ENCODE data around the gene ZBTB7B.

ZBTB7B gene

DNA sequence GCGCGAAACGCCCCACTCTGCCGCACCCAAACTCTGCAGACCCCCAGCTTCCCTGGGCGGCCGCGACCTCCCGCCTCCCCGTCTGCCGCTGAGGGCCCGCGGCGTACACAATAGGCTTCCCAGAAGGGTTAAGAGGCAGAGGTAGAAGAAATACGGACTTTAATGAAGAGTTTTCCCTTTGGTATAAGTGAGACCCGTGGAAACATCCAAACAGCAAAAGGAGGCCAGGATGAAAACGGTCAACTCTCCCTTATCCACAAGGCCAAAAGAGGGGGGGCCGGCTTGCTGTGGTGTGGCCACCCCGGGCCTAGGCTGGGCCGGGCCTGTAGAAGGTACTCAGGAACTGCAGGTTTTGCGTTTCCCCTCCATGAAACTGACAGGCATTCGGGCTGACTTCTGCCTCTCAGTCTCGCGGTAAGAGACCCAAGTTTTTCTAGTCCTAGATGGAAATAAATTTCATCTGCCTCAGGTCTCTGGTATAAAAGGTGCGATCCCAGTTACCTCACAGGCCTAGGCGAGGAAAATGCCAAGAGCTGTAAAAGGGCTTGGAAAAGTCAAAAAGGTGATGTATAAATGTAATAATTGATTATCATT, 40.3 kb upstream of the ZBTB7B start:
- H3K9me3 Mint-ChIP-seq, result no peaks in the 10 kb centered on the region
- intact Hi-C loops (cut with micrococcal nuclease), result loop anchor here (5.0 to 10.0 kb wide), 2 partner anchors 35 to 123 kb away; no protein-coding TSS in a partner anchor
- no peaks in the 10 kb centered on the region for H3K27me3 Mint-ChIP-seq
- peak overlapping the region; percentile 87 for H3K4me3 Mint-ChIP-seq
- peaks cover 55% of the 10 kb centered on the region for H3K4me1 Mint-ChIP-seq (ENCODE audit: low read depth)
- peak overlapping the region; percentile 90 for H3K27ac Mint-ChIP-seq
- H3K36me3 Mint-ChIP-seq (ENCODE audit: low read depth), result peaks cover 76% of the 10 kb centered on the region

- H3K27me3 Mint-ChIP-seq, result no peaks in the 10 kb centered on the region
- peak overlapping the region; percentile 15 for H3K27ac Mint-ChIP-seq
- H3K36me3 Mint-ChIP-seq (ENCODE audit: low read depth), result peaks cover 82% of the 10 kb centered on the region
- H3K4me1 Mint-ChIP-seq (ENCODE audit: low read depth), result peaks cover 54% of the 10 kb centered on the region
- no peak overlapping the region for H3K4me3 Mint-ChIP-seq
- no peaks in the 10 kb centered on the region for H3K9me3 Mint-ChIP-seq
- intact Hi-C loops (cut with micrococcal nuclease), result loop anchor here (5.0 to 10.0 kb wide), 2 partner anchors 34 to 122 kb away; no protein-coding TSS in a partner anchor
Measured at GRCh38 chr1:154962795-154963330, 39.7 kb upstream of the ZBTB7B start.

DNA sequence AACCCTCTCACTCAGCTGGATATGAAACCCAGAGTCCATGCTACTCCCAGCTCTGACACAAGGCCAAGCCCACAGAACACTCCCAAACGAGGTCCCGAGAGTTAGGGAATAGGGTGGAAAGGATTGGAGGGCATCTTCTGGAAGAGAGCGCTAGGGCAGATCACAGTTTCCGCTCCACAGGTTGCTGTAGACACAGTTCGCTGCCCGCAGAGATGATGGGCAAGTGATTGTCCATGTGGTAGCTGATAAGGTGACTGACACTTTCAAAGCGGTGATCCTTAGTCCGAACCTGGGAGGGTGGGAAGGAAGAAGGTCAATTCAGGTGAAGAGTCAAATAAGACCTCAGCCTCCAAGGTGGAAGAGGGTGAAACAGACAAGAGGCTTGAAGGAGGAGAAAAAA, 39.0 kb upstream of the ZBTB7B start:
- H3K27ac Mint-ChIP-seq, result peak overlapping the region; percentile 15
- intact Hi-C loops (cut with micrococcal nuclease), result loop anchor here (5.0 to 10.0 kb wide), 2 partner anchors 34 to 121 kb away; no protein-coding TSS in a partner anchor
- no peaks in the 10 kb centered on the region for H3K27me3 Mint-ChIP-seq
- H3K4me3 Mint-ChIP-seq, result no peak overlapping the region
- H3K36me3 Mint-ChIP-seq (ENCODE audit: low read depth), result peaks cover 83% of the 10 kb centered on the region
- peaks cover 49% of the 10 kb centered on the region for H3K4me1 Mint-ChIP-seq (ENCODE audit: low read depth)
- H3K9me3 Mint-ChIP-seq, result no peaks in the 10 kb centered on the region

DNA sequence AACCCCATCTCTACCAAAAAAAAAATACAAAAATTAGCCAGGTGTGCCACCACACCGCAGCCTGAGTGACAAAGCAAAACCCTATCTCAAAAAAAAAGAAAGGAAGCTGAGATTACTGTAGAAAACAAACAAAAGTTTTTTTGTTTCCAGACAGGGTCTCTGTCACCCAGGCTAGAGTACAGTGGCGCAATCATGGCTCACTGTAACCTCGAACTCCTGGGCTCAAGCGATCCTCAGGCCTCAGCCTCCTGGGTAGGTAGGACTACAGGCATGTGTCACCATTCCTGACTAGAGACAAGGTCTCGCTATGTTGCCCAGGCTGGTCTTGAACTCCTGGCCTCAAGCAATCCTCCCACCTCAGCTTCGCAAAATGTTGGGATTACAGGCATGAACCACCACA, 38.2 kb upstream of the ZBTB7B start:
- intact Hi-C loops (cut with micrococcal nuclease), result loop anchor here (5.0 to 10.0 kb wide), 2 partner anchors 33 to 120 kb away; no protein-coding TSS in a partner anchor
- H3K36me3 Mint-ChIP-seq (ENCODE audit: low read depth), result peaks cover 83% of the 10 kb centered on the region
- no peak overlapping the region for H3K27ac Mint-ChIP-seq
- no peaks in the 10 kb centered on the region for H3K9me3 Mint-ChIP-seq
- H3K27me3 Mint-ChIP-seq, result no peaks in the 10 kb centered on the region
- H3K4me1 Mint-ChIP-seq (ENCODE audit: low read depth), result peaks cover 45% of the 10 kb centered on the region
- no peak overlapping the region for H3K4me3 Mint-ChIP-seq

DNA sequence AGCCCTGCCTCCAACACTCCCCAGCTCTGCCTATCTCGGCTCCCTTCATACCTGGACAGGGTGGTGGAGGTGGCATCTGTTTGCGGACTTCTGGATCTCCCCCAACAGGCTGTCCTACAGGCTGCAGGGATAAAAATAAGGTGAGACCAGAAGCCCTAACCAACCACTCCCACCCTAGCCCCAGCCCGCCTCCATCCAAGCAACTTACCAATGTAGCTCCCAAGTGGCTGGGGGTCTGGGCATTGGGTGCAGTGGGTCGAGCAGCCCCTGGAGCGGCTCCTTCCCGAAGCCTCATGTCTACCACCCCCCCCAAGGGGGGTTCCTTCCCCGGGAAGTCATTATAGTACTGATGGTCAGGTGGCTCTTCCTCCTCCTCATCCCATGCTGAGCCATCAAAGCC, 36.5 kb upstream of the ZBTB7B start:
- H3K4me3 Mint-ChIP-seq, result no peak overlapping the region
- intact Hi-C loops (cut with micrococcal nuclease), result loop anchor here (10.0 kb wide), 1 partner anchor 119 kb away; no protein-coding TSS in a partner anchor
- peaks cover 86% of the 10 kb centered on the region for H3K36me3 Mint-ChIP-seq (ENCODE audit: low read depth)

DNA sequence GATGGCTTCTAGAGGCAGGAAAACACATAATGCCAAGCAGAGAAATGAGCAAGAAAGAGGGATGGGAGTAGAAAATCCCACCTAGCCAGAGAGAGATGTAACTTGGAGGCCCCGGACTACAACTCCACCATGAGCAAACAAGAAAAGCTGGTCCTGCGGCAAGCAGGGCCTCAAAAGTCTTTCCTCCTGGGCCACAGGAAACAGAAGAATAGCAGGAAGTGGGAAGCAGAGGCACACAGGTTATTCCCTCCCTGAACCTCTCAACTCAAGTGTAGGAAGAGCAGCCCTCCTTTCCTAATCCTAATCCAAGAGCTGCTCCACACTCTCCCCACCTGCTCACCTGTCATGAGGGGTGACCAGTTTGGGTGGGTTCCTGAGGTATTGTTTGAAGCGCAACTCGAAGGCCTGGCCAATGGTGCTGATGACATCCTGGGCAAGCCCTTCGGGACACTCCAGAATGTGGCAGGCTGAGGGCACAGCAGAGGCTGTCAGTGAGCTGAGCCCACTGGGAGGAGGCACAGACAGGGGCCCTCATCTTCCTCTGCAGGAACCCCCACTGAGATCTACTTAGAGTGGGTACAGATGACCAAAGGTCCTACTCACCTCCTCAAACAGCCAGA, 35.2 kb upstream of the ZBTB7B start:
- Mint-ChIP-seq H3K27me3 (no peaks in the 10 kb centered on the region), H3K27ac (no peak overlapping the region), H3K4me3 (no peak overlapping the region), H3K36me3 (ENCODE audit: low read depth) (peaks cover 94% of the 10 kb centered on the region), H3K9me3 (no peaks in the 10 kb centered on the region), H3K4me1 (ENCODE audit: low read depth) (peaks cover 23% of the 10 kb centered on the region)
- intact Hi-C loops (cut with micrococcal nuclease), result loop anchor here (10.0 kb wide), 1 partner anchor 117 kb away; no protein-coding TSS in a partner anchor

More for the DNA sequence above, 36.5 kb upstream of the ZBTB7B start:
- H3K4me1 Mint-ChIP-seq (ENCODE audit: low read depth), result peaks cover 29% of the 10 kb centered on the region
- no peaks in the 10 kb centered on the region for H3K9me3 Mint-ChIP-seq
- no peak overlapping the region for H3K27ac Mint-ChIP-seq
- H3K27me3 Mint-ChIP-seq, result no peaks in the 10 kb centered on the region

DNA sequence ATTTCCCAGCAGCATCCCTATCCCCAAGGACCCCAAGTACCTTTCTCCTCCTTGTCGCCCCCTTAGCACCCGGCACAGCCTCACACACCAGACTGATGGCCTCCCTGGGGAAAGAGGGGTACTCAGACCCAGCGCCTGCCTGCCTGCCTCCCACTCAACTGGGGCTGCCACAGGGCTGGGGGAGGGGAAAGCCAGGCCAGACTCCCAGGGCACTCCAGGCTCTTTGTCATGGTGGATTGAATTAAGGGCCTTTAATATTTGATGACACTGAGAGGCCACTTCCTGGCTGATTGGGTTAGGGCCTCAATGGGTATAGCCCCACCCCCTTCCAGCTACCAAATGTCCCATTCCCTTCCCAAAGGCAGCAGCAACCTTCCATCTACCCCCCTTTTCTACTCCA, 33.9 kb upstream of the ZBTB7B start:
- H3K27me3 Mint-ChIP-seq, result no peaks in the 10 kb centered on the region

GRCh38 chr1:154969246-154969645, 33.4 kb upstream of the ZBTB7B start:
- H3K27me3 Mint-ChIP-seq, result no peaks in the 10 kb centered on the region
- H3K9me3 Mint-ChIP-seq, result no peaks in the 10 kb centered on the region
- peaks cover 81% of the 10 kb centered on the region for H3K36me3 Mint-ChIP-seq (ENCODE audit: low read depth)
- H3K4me3 Mint-ChIP-seq, result peak overlapping the region; percentile 37
- peak overlapping the region; percentile 26 for H3K27ac Mint-ChIP-seq
- intact Hi-C loops (cut with micrococcal nuclease), result loop anchor here (10.0 kb wide), 1 partner anchor 116 kb away; no protein-coding TSS in a partner anchor
- peaks cover 7% of the 10 kb centered on the region for H3K4me1 Mint-ChIP-seq (ENCODE audit: low read depth)

More for the DNA sequence above, 33.9 kb upstream of the ZBTB7B start:
- Mint-ChIP-seq H3K4me1 (ENCODE audit: low read depth) (peaks cover 11% of the 10 kb centered on the region), H3K36me3 (ENCODE audit: low read depth) (peaks cover 87% of the 10 kb centered on the region), H3K9me3 (no peaks in the 10 kb centered on the region), H3K27ac (peak overlapping the region; percentile 52), H3K4me3 (no peak overlapping the region)
- intact Hi-C loops (cut with micrococcal nuclease), result loop anchor here (10.0 kb wide), 1 partner anchor 116 kb away; no protein-coding TSS in a partner anchor

GRCh38 chr1:154969860-154970452, 32.6 kb upstream of the ZBTB7B start:
- Mint-ChIP-seq H3K36me3 (ENCODE audit: low read depth) (peaks cover 74% of the 10 kb centered on the region), H3K27me3 (no peaks in the 10 kb centered on the region), H3K9me3 (no peaks in the 10 kb centered on the region), H3K27ac (peak overlapping the region; percentile 26), H3K4me3 (peak overlapping the region; percentile 80), H3K4me1 (ENCODE audit: low read depth) (peaks cover 7% of the 10 kb centered on the region)
- intact Hi-C loops (cut with micrococcal nuclease), result loop anchor here (5.0 to 10.0 kb wide), 2 partner anchors 37 to 115 kb away; no protein-coding TSS in a partner anchor

DNA sequence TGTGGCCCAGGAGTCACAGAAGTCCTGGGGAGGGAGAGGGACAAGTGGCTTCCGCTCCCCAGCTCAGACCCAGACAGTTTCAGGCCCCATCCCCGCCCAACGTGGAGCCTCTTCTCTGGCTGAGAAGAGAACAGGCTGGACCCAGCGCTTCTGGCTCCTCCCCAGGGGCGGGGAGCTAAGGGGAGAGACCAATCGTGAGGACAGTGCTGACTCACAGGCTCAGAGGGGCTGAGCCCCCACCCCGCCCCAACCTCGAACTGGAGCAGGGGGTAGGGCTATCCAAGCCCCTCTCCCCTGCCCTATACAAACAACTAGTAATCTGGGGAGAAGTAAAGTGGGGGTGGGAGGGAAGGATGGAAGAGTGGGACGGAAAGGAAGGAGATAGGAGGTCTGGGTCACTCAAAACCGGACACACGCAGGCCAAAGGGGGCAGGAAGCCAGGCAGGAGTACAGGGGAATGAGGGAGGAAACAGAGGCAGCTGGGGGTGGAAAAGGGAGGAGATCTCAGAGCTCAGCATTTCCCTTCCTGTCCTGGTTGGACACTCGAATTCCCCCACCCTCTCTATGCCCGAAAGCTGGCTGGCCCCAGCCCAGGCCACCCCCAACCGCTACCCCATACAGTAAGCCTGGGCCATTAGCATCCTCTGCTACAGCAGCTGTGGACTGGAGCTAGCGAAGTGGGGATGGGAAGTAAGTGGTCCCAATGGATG, 31.8 kb upstream of the ZBTB7B start, which contains the start of gene SHC1:
Gene SHC1 (minus strand): TSS at position 117 of the 710 bp plus-strand sequence. CDS start 221 bp downstream, outside the sequence.
- H3K27ac Mint-ChIP-seq, result peak within 1 kb of the TSS; percentile 26
- H3K4me3 Mint-ChIP-seq, result peak within 1 kb of the TSS; percentile 80
- no peaks in the 10 kb centered on the region for H3K4me1 Mint-ChIP-seq (ENCODE audit: low read depth)
- intact Hi-C loops (cut with micrococcal nuclease), result loop anchor here (5.0 kb wide), 1 partner anchor 37 kb away; no protein-coding TSS in a partner anchor
- H3K27me3 Mint-ChIP-seq, result no peaks in the 10 kb centered on the region
- H3K9me3 Mint-ChIP-seq, result no peaks in the 10 kb centered on the region
- peaks cover 66% of the 10 kb centered on the region for H3K36me3 Mint-ChIP-seq (ENCODE audit: low read depth)

- H3K27me3 Mint-ChIP-seq, result no peaks in the 10 kb centered on the region
- no peak overlapping the region for H3K27ac Mint-ChIP-seq
- H3K4me1 Mint-ChIP-seq (ENCODE audit: low read depth), result no peaks in the 10 kb centered on the region
- peaks cover 59% of the 10 kb centered on the region for H3K36me3 Mint-ChIP-seq (ENCODE audit: low read depth)
- H3K9me3 Mint-ChIP-seq, result no peaks in the 10 kb centered on the region
- H3K4me3 Mint-ChIP-seq, result peak overlapping the region; percentile 80
- intact Hi-C loops (cut with micrococcal nuclease), result loop anchor here (5.0 kb wide), 1 partner anchor 36 kb away; no protein-coding TSS in a partner anchor
Measured at GRCh38 chr1:154971341-154971998, 31.1 kb upstream of the ZBTB7B start.

- H3K4me1 Mint-ChIP-seq (ENCODE audit: low read depth), result no peaks in the 10 kb centered on the region
- H3K27ac Mint-ChIP-seq, result no peak overlapping the region
- no peaks in the 10 kb centered on the region for H3K9me3 Mint-ChIP-seq
- intact Hi-C loops (cut with micrococcal nuclease), result loop anchor here (5.0 kb wide), 1 partner anchor 35 kb away; no protein-coding TSS in a partner anchor
- H3K4me3 Mint-ChIP-seq, result no peak overlapping the region
- H3K36me3 Mint-ChIP-seq (ENCODE audit: low read depth), result peaks cover 52% of the 10 kb centered on the region
- H3K27me3 Mint-ChIP-seq, result no peaks in the 10 kb centered on the region
Measured at GRCh38 chr1:154972213-154972516, 30.4 kb upstream of the ZBTB7B start.
